ENCODE results near the gene TNFRSF25.
"Not testable (repeated sequence)": the region's sequence is repeated elsewhere in the genome, so short reads cannot be mapped to it uniquely, and the experiment has no call there.

TNFRSF25 gene

GRCh38 chr1:6501279-6501813 is 35.4 kb upstream of the TNFRSF25 start:
- DNase-seq (ENCODE audit: low read depth), result no peak

GRCh38 chr1:6500544-6501278 is 34.7 kb upstream of the TNFRSF25 start:
- DNase-seq (ENCODE audit: low read depth), result no peak

- DNase-seq (ENCODE audit: low read depth), result no peak
Observed at GRCh38 chr1:6499296-6499695, 33.3 kb upstream of the TNFRSF25 start.

GRCh38 chr1:6498576-6499111 is 32.7 kb upstream of the TNFRSF25 start:
- no peak for DNase-seq (ENCODE audit: low read depth)

GRCh38 chr1:6497867-6498575 is 32.0 kb upstream of the TNFRSF25 start:
- no peak for DNase-seq (ENCODE audit: low read depth)

GRCh38 chr1:6497215-6497866 is 31.4 kb upstream of the TNFRSF25 start:
- DNase-seq (ENCODE audit: low read depth), result no peak

GRCh38 chr1:6496890-6497214 is 30.9 kb upstream of the TNFRSF25 start:
- no peak for DNase-seq (ENCODE audit: low read depth)

GRCh38 chr1:6496365-6496721 is 30.4 kb upstream of the TNFRSF25 start:
- no peak for DNase-seq (ENCODE audit: low read depth)

GRCh38 chr1:6495540-6496364 is 29.8 kb upstream of the TNFRSF25 start:
- no peak for DNase-seq (ENCODE audit: low read depth)

- DNase-seq (ENCODE audit: low read depth), result no peak
Observed at GRCh38 chr1:6495041-6495441, 29.1 kb upstream of the TNFRSF25 start.

- no peak for DNase-seq (ENCODE audit: low read depth)
Observed at GRCh38 chr1:6494627-6495026, 28.7 kb upstream of the TNFRSF25 start.

GRCh38 chr1:6493834-6494223 is 27.9 kb upstream of the TNFRSF25 start:
- not testable (repeated sequence) for DNase-seq (ENCODE audit: low read depth)

GRCh38 chr1:6491966-6492365 is 26.0 kb upstream of the TNFRSF25 start:
- no peak for DNase-seq (ENCODE audit: low read depth)

GRCh38 chr1:6491480-6491962 is 25.5 kb upstream of the TNFRSF25 start, which contains the start of gene PLEKHG5:
Gene PLEKHG5 (minus strand): TSS chr1:6491667. CDS start chr1:6477571, 14,096 bp downstream.
- no peak for DNase-seq (ENCODE audit: low read depth)

- DNase-seq (ENCODE audit: low read depth), result no peak
Observed at GRCh38 chr1:6491081-6491449, 25.1 kb upstream of the TNFRSF25 start.

- DNase-seq (ENCODE audit: low read depth), result no peak
Observed at GRCh38 chr1:6490181-6491080, 24.5 kb upstream of the TNFRSF25 start.

- peak; percentile 65 for DNase-seq (ENCODE audit: low read depth)
Observed at GRCh38 chr1:6489799-6490180, 23.8 kb upstream of the TNFRSF25 start.

- DNase-seq (ENCODE audit: low read depth), result no peak
Observed at GRCh38 chr1:6489383-6489765, 23.4 kb upstream of the TNFRSF25 start.

- no peak for DNase-seq (ENCODE audit: low read depth)
Observed at GRCh38 chr1:6488602-6489382, 22.8 kb upstream of the TNFRSF25 start.
